ENCODE measurements around the gene CTIF.

CTIF gene

GRCh38 chr18:48689548-48689947, 150.7 kb downstream of the CTIF start:
- no peak for DNase-seq

GRCh38 chr18:48690494-48690893, 151.7 kb downstream of the CTIF start:
- DNase-seq, result no peak

- DNase-seq, result no peak
Measured at GRCh38 chr18:48693006-48693405, 154.2 kb downstream of the CTIF start.

GRCh38 chr18:48693625-48694262, 154.9 kb downstream of the CTIF start:
- no peak for DNase-seq

GRCh38 chr18:48694295-48694694, 155.5 kb downstream of the CTIF start:
- no peak for DNase-seq

- no peak for DNase-seq
Measured at GRCh38 chr18:48695671-48696070, 156.8 kb downstream of the CTIF start.

GRCh38 chr18:48696218-48696617, 157.4 kb downstream of the CTIF start:
- no peak for DNase-seq

GRCh38 chr18:48697441-48697840, 158.6 kb downstream of the CTIF start:
- no peak for DNase-seq

- DNase-seq, result no peak
Measured at GRCh38 chr18:48698707-48699106, 159.9 kb downstream of the CTIF start.

- no peak for DNase-seq
Measured at GRCh38 chr18:48699761-48700160, 160.9 kb downstream of the CTIF start.

- DNase-seq, result no peak
Measured at GRCh38 chr18:48700446-48700845, 161.6 kb downstream of the CTIF start.

GRCh38 chr18:48702346-48703027, 163.7 kb downstream of the CTIF start:
- no peak for DNase-seq

- no peak for DNase-seq
Measured at GRCh38 chr18:48703028-48703386, 164.2 kb downstream of the CTIF start.

- DNase-seq, result no peak
Measured at GRCh38 chr18:48703418-48703817, 164.6 kb downstream of the CTIF start.

- no peak for DNase-seq
Measured at GRCh38 chr18:48705043-48705442, 166.2 kb downstream of the CTIF start.

- no peak for DNase-seq
Measured at GRCh38 chr18:48705531-48705930, 166.7 kb downstream of the CTIF start.

- DNase-seq, result no peak
Measured at GRCh38 chr18:48706731-48707130, 167.9 kb downstream of the CTIF start.

- DNase-seq, result no peak
Measured at GRCh38 chr18:48707636-48708296, 168.9 kb downstream of the CTIF start.

- DNase-seq, result no peak
Measured at GRCh38 chr18:48708807-48709206, 170.0 kb downstream of the CTIF start.

GRCh38 chr18:48709371-48710062, 170.7 kb downstream of the CTIF start:
- DNase-seq, result no peak

GRCh38 chr18:48711651-48712486, 173.0 kb downstream of the CTIF start:
- no peak for DNase-seq

- no peak for DNase-seq
Measured at GRCh38 chr18:48713309-48713708, 174.5 kb downstream of the CTIF start.

GRCh38 chr18:48714873-48715272, 176.0 kb downstream of the CTIF start:
- no peak for DNase-seq
